GM13976 (cell line): ENCODE measurements around the gene PCGF6.
"Not testable (repeated sequence)": the region's sequence is repeated elsewhere in the genome, so short reads cannot be mapped to it uniquely, and the experiment has no call there.

ENCODE experiments used
- DNase-seq: peaks from one replicate; pipeline ENCODE4 v3.0.0; 2012; ENCODE audit warnings: low spot score
- CTCF ChIP-seq: IDR thresholded peaks from 2 replicates; pipeline ENCODE4 v1.5.1; 2012; ENCODE audit warnings: borderline replicate concordance, mild to moderate bottlenecking; ENCODE audit not compliant: insufficient read depth; ENCODE audit errors: extremely low read depth, missing control alignments, control extremely low read depth
- in situ Hi-C: fragments of 300-500 bp; cut with MboI; formaldehyde crosslinking; loops from one replicate; pipeline ENCODE4 v1.12.0; 2022; ENCODE audit warnings: low sequenced_read_pairs, mixed read lengths, inconsistent platforms; ENCODE audit not compliant: unreplicated experiment

The PCGF6 gene

GRCh38 chr10:103355906-103356599, 5.1 kb upstream of the PCGF6 start:
- no peak for TF ChIP-seq CTCF
- no peak for DNase-seq
- in situ Hi-C loops: no loop called here

- in situ Hi-C loops: not testable (repeated sequence)
Measured at GRCh38 chr10:103354567-103354966, 3.6 kb upstream of the PCGF6 start.

GRCh38 chr10:103353281-103353680, 2.3 kb upstream of the PCGF6 start:
- in situ Hi-C loops: no loop called here
- DNase-seq: no peak
- TF ChIP-seq CTCF: no peak

More at GRCh38 chr10:103354567-103354966, 3.6 kb upstream of the PCGF6 start:
- not testable (repeated sequence) for DNase-seq

- no peak for DNase-seq
- in situ Hi-C loops: no loop called here
- no peak for TF ChIP-seq CTCF
Measured at GRCh38 chr10:103350175-103350516, 794 bp downstream of the PCGF6 start.

GRCh38 chr10:103336370-103336769, 14.6 kb downstream of the PCGF6 start:
- TF ChIP-seq CTCF: no peak
- no peak for DNase-seq
- in situ Hi-C loops: no loop called here

- in situ Hi-C loops: no loop called here
- no peak for DNase-seq
- TF ChIP-seq CTCF: no peak
Measured at GRCh38 chr10:103334567-103334966, 16.4 kb downstream of the PCGF6 start.

GRCh38 chr10:103333934-103334520, 16.9 kb downstream of the PCGF6 start:
- in situ Hi-C loops: no loop called here
- peak; percentile 45 for DNase-seq

More at GRCh38 chr10:103333934-103334520, 16.9 kb downstream of the PCGF6 start:
- peak; percentile 40 for TF ChIP-seq CTCF
